ENCODE results near the gene USP44. TPM values are rescaled to one million over a fixed set of nuclear protein-coding genes. Genes with fewer than 3 reads are reported as not detected.
"Not testable (repeated sequence)": the region's sequence is repeated elsewhere in the genome, so short reads cannot be mapped to it uniquely, and the experiment has no call there.

Gene USP44
- total and polyA plus RNA-seq, 2 donors (not counting 3 experiments of a cell fraction or from before 2014, with no cell fraction given) = 0.91 to 3.1 TPM

GRCh38 chr12:95484524-95484923 is 66.8 kb downstream of the USP44 start:
- Histone ChIP-seq H3K79me2 (ENCODE audit: control insufficient read depth, insufficient read depth, low read length) (peaks cover 51% of the 10 kb centered on the region), H3K36me3 (ENCODE audit: control insufficient read depth in 2 of 2, extremely low read depth in 1 of 2, insufficient read depth in 2 of 2, low read length in 2 of 2) (peaks cover 3 to 11% of the 10 kb centered on the region in 2 experiments), H3K9me3 (replicated peaks; ENCODE audit: control insufficient read depth, insufficient read depth, low read length) (no peaks in the 10 kb centered on the region), H2AFZ (ENCODE audit: low read depth, low read length) (no peak overlapping the region), H3K4me2 (ENCODE audit: insufficient read depth, low read length) (no peak overlapping the region), H4K20me1 (replicated peaks; ENCODE audit: control insufficient read depth, extremely low read depth, insufficient read depth, low read length) (peaks cover 9% of the 10 kb centered on the region), H3K9me1 (replicated peaks; ENCODE audit: control insufficient read depth, extremely low read depth, insufficient read depth, low read length) (no peaks in the 10 kb centered on the region), H3K4me3 (replicated peaks in 1 of 3; ENCODE audit: insufficient read depth in 1 of 3, low read depth in 1 of 3, low read length in 3 of 3) (no peak overlapping the region), H3K4me1 (ENCODE audit: control insufficient read depth, extremely low read depth, insufficient read depth, low read length) (peaks cover 17% of the 10 kb centered on the region), H3K27me3 (ENCODE audit: control insufficient read depth in 2 of 2, insufficient read depth in 2 of 2, low read length in 2 of 2) (no peaks in the 10 kb centered on the region), H3K27ac (ENCODE audit: insufficient read depth, low read depth, low read length) (no peak overlapping the region), H3K9ac (replicated peaks; ENCODE audit: extremely low read depth, insufficient read depth, low read length) (no peak overlapping the region)
- no TSS peak for BruUV-seq (replicated peaks)
- TF ChIP-seq EZH2 (IDR thresholded peaks at IDR 0.05; ENCODE audit: borderline replicate concordance, low read depth, low read length, severe bottlenecking) (no peak), JUN (IDR thresholded peaks at IDR 0.05; ENCODE audit: borderline replicate concordance, insufficient read depth, insufficient read length, low read depth) (no peak), POLR2A (IDR thresholded peaks at IDR 0.05; ENCODE audit: low read depth, low read length) (no peak), CTCF (IDR thresholded peaks at IDR 0.05; ENCODE audit: extremely low read depth in 1 of 2, insufficient read depth in 1 of 2, low read depth in 1 of 2, low read length in 2 of 2) (no peak), MAX (IDR thresholded peaks at IDR 0.05; ENCODE audit: insufficient read depth, insufficient read length) (no peak), GATA2 (IDR thresholded peaks at IDR 0.05; ENCODE audit: insufficient read depth, insufficient read length, low read depth, low read length) (no peak), MYC (IDR thresholded peaks at IDR 0.05; ENCODE audit: low read depth, low read length) (no peak), FOS (IDR thresholded peaks at IDR 0.05; ENCODE audit: borderline replicate concordance, insufficient read depth, low read length) (no peak), POLR2AphosphoS5 (IDR thresholded peaks at IDR 0.05; ENCODE audit: insufficient read depth, low read depth, low read length) (no peak)
- ChIA-PET POLR2A (no interaction called here), CTCF (no interaction called here)
- dilution Hi-C loops (cut with MboI; ENCODE audit: extremely low pct_ligation_motif_present, low sequenced_read_pairs) = no loop called here
- DNase-seq (ENCODE audit: low read depth, low spot score) = peak; percentile 37
- FAIRE-seq = no peak
- intact Hi-C loops (cut with micrococcal nuclease) = no loop called here

GRCh38 chr12:95482564-95482963 is 68.7 kb downstream of the USP44 start:
- H3K4me3 ChIP-seq (replicated peaks in 1 of 3; ENCODE audit: insufficient read depth in 1 of 3, low read depth in 1 of 3, low read length in 3 of 3); H3K27me3 ChIP-seq (ENCODE audit: control insufficient read depth in 2 of 2, insufficient read depth in 2 of 2, low read length in 2 of 2); H3K9me1 ChIP-seq (replicated peaks; ENCODE audit: control insufficient read depth, extremely low read depth, insufficient read depth, low read length); H3K36me3 ChIP-seq (ENCODE audit: control insufficient read depth in 2 of 2, extremely low read depth in 1 of 2, insufficient read depth in 2 of 2, low read length in 2 of 2); FAIRE-seq; dilution Hi-C loops (cut with MboI; ENCODE audit: extremely low pct_ligation_motif_present, low sequenced_read_pairs); H3K4me2 ChIP-seq (ENCODE audit: insufficient read depth, low read length); BruUV-seq (replicated peaks); H4K20me1 ChIP-seq (replicated peaks; ENCODE audit: control insufficient read depth, extremely low read depth, insufficient read depth, low read length); intact Hi-C loops (cut with micrococcal nuclease); H3K27ac ChIP-seq (ENCODE audit: insufficient read depth, low read depth, low read length); DNase-seq (ENCODE audit: low read depth, low spot score); H3K9me3 ChIP-seq (replicated peaks; ENCODE audit: control insufficient read depth, insufficient read depth, low read length); H3K9ac ChIP-seq (replicated peaks; ENCODE audit: extremely low read depth, insufficient read depth, low read length); CTCF ChIA-PET; H2AFZ ChIP-seq (ENCODE audit: low read depth, low read length): not testable (repeated sequence)
- Histone ChIP-seq H3K79me2 (ENCODE audit: control insufficient read depth, insufficient read depth, low read length) (peaks cover 68% of the 10 kb centered on the region), H3K4me1 (ENCODE audit: control insufficient read depth, extremely low read depth, insufficient read depth, low read length) (peaks cover 17% of the 10 kb centered on the region)
- POLR2A ChIA-PET = interaction anchor here (0.6 to 1.3 kb wide), 2 partner anchors 9 to 11 kb away, joined by 3 to 5 read pairs; partner anchors contain the start of gene METAP2

Data from endothelial cell of umbilical vein (primary cell).